Skeletal muscle tissue (tissue), 4 donors: ENCODE measurements around the gene TULP4. TPM values are rescaled to one million over a fixed set of nuclear protein-coding genes. Genes with fewer than 3 reads are reported as not detected.
"Not testable (repeated sequence)": the region's sequence is repeated elsewhere in the genome, so short reads cannot be mapped to it uniquely, and the experiment has no call there.

Experiments
- H3K27ac ChIP-seq: one replicate; pipeline ENCODE4 v1.7.0; 2013; ENCODE audit warnings: mild to moderate bottlenecking, low read depth, low read length, inconsistent platforms
- H3K27me3 ChIP-seq, 3 donors: one replicate each; pipeline ENCODE4 v1.7.0; 2013; ENCODE audit warnings: low read length in 3 of 3; ENCODE audit not compliant: control insufficient read depth in 3 of 3, insufficient read depth in 3 of 3
- H3K36me3 ChIP-seq, 3 donors: one replicate each; pipeline ENCODE4 v1.7.0; 2013; ENCODE audit warnings: low read length in 3 of 3; ENCODE audit not compliant: control insufficient read depth in 3 of 3, insufficient read depth in 3 of 3
- H3K4me1 ChIP-seq, 3 donors: one replicate each; pipeline ENCODE4 v1.7.0; 2013; ENCODE audit warnings: low read length in 3 of 3, mild to moderate bottlenecking in 3 of 3; ENCODE audit not compliant: control insufficient read depth in 3 of 3, insufficient read depth in 3 of 3
- H3K4me3 ChIP-seq, 3 donors: one replicate each; pipeline ENCODE4 v1.7.0; 2013; ENCODE audit warnings: low read length in 3 of 3
- H3K9ac ChIP-seq, 3 donors: one replicate each; pipeline ENCODE4 v1.7.0; 2013; ENCODE audit warnings: low read length in 3 of 3, mild to moderate bottlenecking in 3 of 3, moderate library complexity in 2 of 3, low read depth in 1 of 3
- H3K9me3 ChIP-seq, 3 donors: one replicate each; pipeline ENCODE4 v1.7.0; 2013; ENCODE audit warnings: low read length in 3 of 3; ENCODE audit not compliant: control insufficient read depth in 3 of 3
- total RNA-seq: library from RNA; depleted of rRNA; stranded (reverse); fragments of >200 nt; gene quantifications from one replicate; pipeline ENCODE4 v1.2.3, GENCODE V29; 2014
- donor health status: Osteomylitis.

TULP4 gene
- total RNA-seq, 1 donor from 2014 or later, result 634 TPM

GRCh38 chr6:158339197-158339596 is 26.9 kb downstream of the TULP4 start:
- peaks cover 6 to 15% (median 8%) of the 10 kb centered on the region in 3 donors for H3K4me1 ChIP-seq
- not testable (repeated sequence) for H3K27ac ChIP-seq, H3K4me3 ChIP-seq, H3K27me3 ChIP-seq, H3K9me3 ChIP-seq, H3K36me3 ChIP-seq, H3K9ac ChIP-seq

- Histone ChIP-seq H3K4me1 (peaks cover 6 to 15% (median 8%) of the 10 kb centered on the region in 3 donors), H3K27me3 (no peaks in the 10 kb centered on the region), H3K4me3 (no peak overlapping the region), H3K9me3 (no peaks in the 10 kb centered on the region), H3K36me3 (peaks cover 0 to 3% (median 0%) of the 10 kb centered on the region in 3 donors), H3K27ac (no peak overlapping the region), H3K9ac (no peak overlapping the region)
Measured at GRCh38 chr6:158340252-158340651, 28.0 kb downstream of the TULP4 start.

- H3K9ac ChIP-seq, result no peak overlapping the region
- H3K36me3 ChIP-seq, result peaks cover 0 to 3% (median 0%) of the 10 kb centered on the region in 3 donors
- H3K27me3 ChIP-seq, result no peaks in the 10 kb centered on the region
- no peak overlapping the region for H3K4me3 ChIP-seq
- no peaks in the 10 kb centered on the region for H3K4me1 ChIP-seq
- H3K27ac ChIP-seq, result no peak overlapping the region
- no peaks in the 10 kb centered on the region for H3K9me3 ChIP-seq
Measured at GRCh38 chr6:158344534-158344933, 32.3 kb downstream of the TULP4 start.

- not testable (repeated sequence) for H3K36me3 ChIP-seq, H3K27ac ChIP-seq, H3K9ac ChIP-seq, H3K9me3 ChIP-seq, H3K27me3 ChIP-seq, H3K4me3 ChIP-seq, H3K4me1 ChIP-seq
Measured at GRCh38 chr6:158345444-158345843, 33.2 kb downstream of the TULP4 start.

GRCh38 chr6:158347335-158347734 is 35.1 kb downstream of the TULP4 start:
- no peak overlapping the region for H3K9ac ChIP-seq
- no peak overlapping the region for H3K27ac ChIP-seq
- H3K36me3 ChIP-seq, result no peaks in the 10 kb centered on the region
- H3K4me1 ChIP-seq, result no peaks in the 10 kb centered on the region
- no peaks in the 10 kb centered on the region for H3K9me3 ChIP-seq
- H3K4me3 ChIP-seq, result no peak overlapping the region
- H3K27me3 ChIP-seq, result no peaks in the 10 kb centered on the region

- H3K27me3 ChIP-seq, H3K27ac ChIP-seq, H3K9ac ChIP-seq, H3K36me3 ChIP-seq, H3K4me1 ChIP-seq, H3K4me3 ChIP-seq, H3K9me3 ChIP-seq: not testable (repeated sequence)
Measured at GRCh38 chr6:158348737-158349504, 36.7 kb downstream of the TULP4 start.

- H3K4me3 ChIP-seq, H3K27ac ChIP-seq, H3K36me3 ChIP-seq, H3K4me1 ChIP-seq, H3K27me3 ChIP-seq, H3K9ac ChIP-seq, H3K9me3 ChIP-seq: not testable (repeated sequence)
Measured at GRCh38 chr6:158349505-158350275, 37.4 kb downstream of the TULP4 start.

- not testable (repeated sequence) for H3K36me3 ChIP-seq, H3K4me1 ChIP-seq, H3K4me3 ChIP-seq
Measured at GRCh38 chr6:158350731-158351130, 38.5 kb downstream of the TULP4 start.

GRCh38 chr6:158353883-158354877 is 41.9 kb downstream of the TULP4 start:
- Histone ChIP-seq H3K9me3 (no peaks in the 10 kb centered on the region), H3K4me3 (no peak overlapping the region), H3K27ac (no peak overlapping the region), H3K27me3 (no peaks in the 10 kb centered on the region), H3K9ac (no peak overlapping the region), H3K36me3 (no peaks in the 10 kb centered on the region), H3K4me1 (peaks cover 6 to 12% (median 6%) of the 10 kb centered on the region in 3 donors)

More at GRCh38 chr6:158350731-158351130, 38.5 kb downstream of the TULP4 start:
- H3K27ac ChIP-seq, H3K9ac ChIP-seq, H3K9me3 ChIP-seq, H3K27me3 ChIP-seq: not testable (repeated sequence)
